HEK293 (cell line): ENCODE data around the gene C9orf57.
"Not testable (repeated sequence)": the region's sequence is repeated elsewhere in the genome, so short reads cannot be mapped to it uniquely, and the experiment has no call there.

Source experiments
- YY2 ChIP-seq: fragments of 450-650 bp; formaldehyde crosslinking; IDR thresholded peaks from 2 replicates; pipeline ENCODE4 v1.5.1; 2016; ENCODE audit warnings: missing biosample characterization, missing genetic modification characterization
- ZNF114 ChIP-seq: fragments of 450-650 bp; formaldehyde crosslinking; IDR thresholded peaks from 2 replicates; pipeline ENCODE4 v1.5.0; 2017; ENCODE audit warnings: missing biosample characterization, missing genetic modification characterization

- not testable (repeated sequence) for TF ChIP-seq ZNF114, YY2
These were observed 35.1 kb upstream of the C9orf57 start for GRCh38 chr9:72095520-72095919.
